ENCODE data around the gene KPNA6. TPM values are rescaled to one million over a fixed set of nuclear protein-coding genes. Genes with fewer than 3 reads are reported as not detected.
"Not testable (repeated sequence)": the region's sequence is repeated elsewhere in the genome, so short reads cannot be mapped to it uniquely, and the experiment has no call there.

The KPNA6 gene
- total and polyA plus RNA-seq, 3 donors from 2014 or later: 56.5 to 107 (median 64.6) TPM

DNA sequence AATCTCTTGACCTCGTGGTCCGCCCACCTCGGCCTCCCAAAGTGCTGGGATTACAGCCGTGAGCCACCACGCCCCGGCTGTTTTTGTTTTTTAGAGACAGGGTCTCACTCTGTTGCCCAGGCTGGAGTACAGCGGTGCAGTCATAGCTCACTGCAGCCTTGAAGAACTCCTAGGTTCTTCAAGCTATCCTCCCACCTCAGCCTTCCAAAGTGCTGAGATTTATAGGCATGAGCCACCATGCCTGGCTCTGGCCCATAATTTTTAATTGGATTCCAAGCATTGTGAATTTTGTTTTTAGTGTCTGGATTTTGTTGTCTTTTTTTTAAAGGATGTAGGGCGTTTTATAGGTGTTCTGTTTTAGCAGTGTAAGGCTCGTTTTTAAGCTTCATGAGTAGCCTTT is 43.0 kb downstream of the KPNA6 start:
- Histone ChIP-seq H3K4me1 (no peaks in the 10 kb centered on the region), H3K4me3 (no peak overlapping the region), H3K27me3 (no peaks in the 10 kb centered on the region), H3K36me3 (ENCODE audit: low read depth, missing control alignments) (no peaks in the 10 kb centered on the region), H3K27ac (no peak overlapping the region), H3K9me3 (no peaks in the 10 kb centered on the region)
- WGBS, 2 donors: 88 to 90% methylated on average over 9 of the region's 9 CpGs
- DNase-seq: no peak
- intact Hi-C loops (cut with DNase I; ENCODE audit: low total_unique reads): no loop called here
- TF ChIP-seq, protein P1, sequence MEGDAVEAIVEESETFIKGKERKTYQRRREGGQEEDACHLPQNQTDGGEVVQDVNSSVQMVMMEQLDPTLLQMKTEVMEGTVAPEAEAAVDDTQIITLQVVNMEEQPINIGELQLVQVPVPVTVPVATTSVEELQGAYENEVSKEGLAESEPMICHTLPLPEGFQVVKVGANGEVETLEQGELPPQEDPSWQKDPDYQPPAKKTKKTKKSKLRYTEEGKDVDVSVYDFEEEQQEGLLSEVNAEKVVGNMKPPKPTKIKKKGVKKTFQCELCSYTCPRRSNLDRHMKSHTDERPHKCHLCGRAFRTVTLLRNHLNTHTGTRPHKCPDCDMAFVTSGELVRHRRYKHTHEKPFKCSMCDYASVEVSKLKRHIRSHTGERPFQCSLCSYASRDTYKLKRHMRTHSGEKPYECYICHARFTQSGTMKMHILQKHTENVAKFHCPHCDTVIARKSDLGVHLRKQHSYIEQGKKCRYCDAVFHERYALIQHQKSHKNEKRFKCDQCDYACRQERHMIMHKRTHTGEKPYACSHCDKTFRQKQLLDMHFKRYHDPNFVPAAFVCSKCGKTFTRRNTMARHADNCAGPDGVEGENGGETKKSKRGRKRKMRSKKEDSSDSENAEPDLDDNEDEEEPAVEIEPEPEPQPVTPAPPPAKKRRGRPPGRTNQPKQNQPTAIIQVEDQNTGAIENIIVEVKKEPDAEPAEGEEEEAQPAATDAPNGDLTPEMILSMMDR (IDR thresholded peaks at IDR 0.05): no peak
- no peak for TF ChIP-seq POLR2A (IDR thresholded peaks at IDR 0.05)

DNA sequence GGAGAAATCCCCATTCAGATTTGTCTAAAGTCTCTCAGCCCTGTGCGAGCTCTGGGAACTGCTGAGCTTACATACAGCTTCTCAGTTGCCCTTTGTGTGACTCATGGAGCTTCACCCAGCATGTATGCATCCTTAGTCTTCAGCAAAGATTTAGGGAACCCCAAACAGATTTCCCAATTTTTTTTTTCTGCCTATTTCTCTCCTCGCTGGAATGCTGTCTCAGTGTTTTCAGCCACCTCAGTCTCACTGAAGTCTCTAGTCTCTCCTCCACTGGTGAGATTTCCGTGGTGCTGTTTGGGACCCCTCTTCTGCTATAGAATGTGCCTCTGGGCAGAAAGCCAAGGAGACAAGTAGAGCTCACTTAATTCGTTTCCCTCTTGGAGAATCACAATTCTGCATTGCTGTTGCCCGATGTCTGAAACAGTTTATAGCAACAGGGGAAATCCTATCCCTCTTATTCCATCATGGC is 43.5 kb downstream of the KPNA6 start:
- no peak for DNase-seq
- no peak for TF ChIP-seq POLR2A (IDR thresholded peaks at IDR 0.05)
- TF ChIP-seq, protein P1 (IDR thresholded peaks at IDR 0.05): no peak
- H3K27me3 ChIP-seq: no peaks in the 10 kb centered on the region
- no peaks in the 10 kb centered on the region for H3K36me3 ChIP-seq (ENCODE audit: low read depth, missing control alignments)
- no peak overlapping the region for H3K27ac ChIP-seq
- no peaks in the 10 kb centered on the region for H3K4me1 ChIP-seq
- 66 to 70% methylated on average over 5 of the region's 5 CpGs for WGBS, 2 donors
- intact Hi-C loops (cut with DNase I; ENCODE audit: low total_unique reads): no loop called here
- H3K4me3 ChIP-seq: no peak overlapping the region
- H3K9me3 ChIP-seq: no peaks in the 10 kb centered on the region

DNA sequence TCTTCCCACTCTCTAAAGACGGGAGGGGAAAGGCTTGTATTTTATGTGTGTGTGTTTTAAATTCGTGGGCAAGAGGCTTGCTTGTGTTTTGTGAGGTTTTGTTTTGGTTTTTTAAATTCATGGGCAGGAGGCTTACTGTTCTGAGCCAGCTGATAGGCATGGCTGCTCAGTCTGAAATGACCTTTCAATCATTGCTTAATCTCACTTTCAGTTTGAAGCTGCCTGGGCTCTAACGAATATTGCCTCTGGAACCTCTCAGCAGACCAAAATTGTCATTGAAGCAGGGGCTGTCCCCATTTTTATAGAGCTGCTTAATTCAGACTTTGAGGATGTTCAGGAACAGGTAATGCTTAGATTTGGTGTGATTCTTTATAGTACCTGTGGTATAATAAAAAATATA is 51.3 kb downstream of the KPNA6 start:
- WGBS, 2 donors: 76 to 83% methylated on average over 3 of the region's 3 CpGs
- TF ChIP-seq, protein P1 (IDR thresholded peaks at IDR 0.05): no peak
- no peak for TF ChIP-seq POLR2A (IDR thresholded peaks at IDR 0.05)
- Histone ChIP-seq H3K4me1 (no peaks in the 10 kb centered on the region), H3K9me3 (no peaks in the 10 kb centered on the region), H3K36me3 (ENCODE audit: low read depth, missing control alignments) (no peaks in the 10 kb centered on the region), H3K27ac (no peak overlapping the region), H3K4me3 (no peak overlapping the region), H3K27me3 (no peaks in the 10 kb centered on the region)
- intact Hi-C loops (cut with DNase I; ENCODE audit: low total_unique reads): no loop called here
- DNase-seq: no peak

DNA sequence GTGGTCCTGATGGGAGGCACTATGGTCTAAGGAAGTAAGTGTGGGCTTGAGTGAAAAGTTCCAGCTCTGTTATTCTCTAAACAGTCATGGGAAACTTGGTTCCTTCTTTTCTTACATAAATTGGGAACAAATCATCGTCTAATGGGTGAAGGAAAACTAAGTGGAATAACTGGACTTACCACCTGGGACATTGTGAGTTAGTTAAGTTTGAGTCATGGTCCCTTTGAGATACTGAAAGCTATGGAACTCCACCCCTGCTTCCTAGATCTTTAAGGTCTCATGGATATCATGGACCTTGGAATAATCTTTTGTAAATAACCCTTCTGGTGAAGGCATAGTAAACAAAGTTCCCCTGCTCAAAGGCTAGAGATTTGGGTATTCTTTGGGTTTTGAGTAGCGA is 55.5 kb downstream of the KPNA6 start:
- intact Hi-C loops (cut with DNase I; ENCODE audit: low total_unique reads): no loop called here

DNA sequence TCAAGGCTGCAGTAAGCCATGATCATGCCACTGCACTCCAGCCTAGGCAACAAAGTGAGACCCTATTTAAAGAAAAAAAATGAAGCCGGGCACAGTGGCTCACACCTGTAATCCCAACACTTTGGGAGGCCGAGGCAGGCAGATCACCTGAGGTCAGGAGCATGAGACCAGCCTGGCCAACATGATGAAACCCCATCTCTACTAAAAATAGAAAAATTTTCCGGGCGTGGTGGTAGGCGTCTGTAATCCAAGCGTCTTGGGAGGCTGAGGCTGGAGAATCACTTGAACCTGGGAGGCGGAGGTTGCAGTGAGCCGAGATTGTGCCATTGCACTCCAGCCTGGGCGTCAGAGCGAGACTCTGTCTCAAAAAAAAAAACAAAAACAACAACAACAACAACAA is 57.8 kb downstream of the KPNA6 start:
- H3K27ac ChIP-seq; H3K27me3 ChIP-seq; H3K4me3 ChIP-seq; intact Hi-C loops (cut with DNase I; ENCODE audit: low total_unique reads); H3K36me3 ChIP-seq (ENCODE audit: low read depth, missing control alignments); DNase-seq; H3K9me3 ChIP-seq; H3K4me1 ChIP-seq: not testable (repeated sequence)
- WGBS, 2 donors: 91 to 96% methylated on average over 10 of the region's 10 CpGs

More for the DNA sequence above, 55.5 kb downstream of the KPNA6 start:
- WGBS, 2 donors: 89 to 100% methylated on average over 2 of the region's 2 CpGs
- no peak for DNase-seq
- H3K27ac ChIP-seq: no peak overlapping the region
- no peaks in the 10 kb centered on the region for H3K9me3 ChIP-seq
- H3K4me3 ChIP-seq: no peak overlapping the region
- no peaks in the 10 kb centered on the region for H3K36me3 ChIP-seq (ENCODE audit: low read depth, missing control alignments)
- H3K27me3 ChIP-seq: no peaks in the 10 kb centered on the region
- TF ChIP-seq, protein P1 (IDR thresholded peaks at IDR 0.05): no peak
- no peak for TF ChIP-seq POLR2A (IDR thresholded peaks at IDR 0.05)
- no peaks in the 10 kb centered on the region for H3K4me1 ChIP-seq
